Smooth muscle cell (in vitro differentiated cells): Measurements from ENCODE around the gene AXIN2. TPM values are rescaled to one million over a fixed set of nuclear protein-coding genes. Genes with fewer than 3 reads are reported as not detected.

Experiments
- DNase-seq: peaks from one replicate; lab custom pipeline; 2025; ENCODE audit not compliant: unreplicated experiment; lab: John Stamatoyannopoulos, UW
- H2AFZ ChIP-seq: fragments of 200-600 bp; sonication (generic); 2 replicates; pipeline ENCODE4 v1.6.0; 2016; ENCODE audit warnings: antibody characterized with exemption, low read depth, mild to moderate bottlenecking
- H3F3A ChIP-seq: fragments of 200-600 bp; sonication (generic); 2 replicates; pipeline ENCODE4 v1.6.0; 2017; ENCODE audit warnings: antibody characterized with exemption, low read depth
- H3K27ac ChIP-seq: fragments of 200-600 bp; sonication (generic); 2 replicates; pipeline ENCODE4 v1.5.1; 2016; ENCODE audit warnings: low read depth, mild to moderate bottlenecking
- H3K27me3 ChIP-seq: fragments of 200-600 bp; sonication (generic); 2 replicates; pipeline ENCODE4 v1.6.1; 2016; ENCODE audit warnings: low read depth, mild to moderate bottlenecking
- H3K36me3 ChIP-seq: fragments of 200-600 bp; sonication (generic); 2 replicates; pipeline ENCODE4 v1.5.1; 2016; ENCODE audit warnings: low read depth
- H3K4me1 ChIP-seq: fragments of 200-600 bp; sonication (generic); 2 replicates; pipeline ENCODE4 v1.5.1; 2016; ENCODE audit warnings: low read depth
- H3K4me2 ChIP-seq: fragments of 200-600 bp; sonication (generic); 2 replicates; pipeline ENCODE4 v1.6.0; 2016; ENCODE audit warnings: mild to moderate bottlenecking
- H3K4me3 ChIP-seq: fragments of 200-600 bp; sonication (generic); 2 replicates; pipeline ENCODE4 v1.5.1; 2016; ENCODE audit warnings: mild to moderate bottlenecking
- H3K79me2 ChIP-seq: fragments of 200-600 bp; sonication (generic); 2 replicates; pipeline ENCODE4 v1.6.0; 2016; ENCODE audit warnings: low read depth, mild to moderate bottlenecking
- H3K9ac ChIP-seq: fragments of 200-600 bp; sonication (generic); 2 replicates; pipeline ENCODE4 v1.6.0; 2016; ENCODE audit warnings: low read depth
- H3K9me3 ChIP-seq: fragments of 200-600 bp; sonication (generic); replicated peaks from 2 replicates; pipeline ENCODE4 v1.5.1; 2016; ENCODE audit warnings: low read depth
- H4K20me1 ChIP-seq: fragments of 200-600 bp; sonication (generic); 2 replicates; pipeline ENCODE4 v1.6.0; 2016; ENCODE audit warnings: low read depth
- WGBS: methylation state at CpG from one replicate; pipeline ENCODE4 v1.1.7; 2016; ENCODE audit warnings: low lambda C conversion rate; 5-methylcytosine and 5-hydroxymethylcytosine counted together
- polyA plus RNA-seq: library from polyadenylated mRNA; unstranded; fragments of >200 nt; fragmentation: Nextera tagmentation; extraction: Ambion mirVana; gene quantifications from 2 replicates; pipeline ENCODE4 v1.2.1, GENCODE V29; 2016
- total RNA-seq: library from RNA; depleted of rRNA; stranded (reverse); fragments of >200 nt; gene quantifications from 2 replicates; pipeline ENCODE4 v1.2.3, GENCODE V29; 2014
- TF ChIP-seq, protein P1 (sequence below): fragments of 200-600 bp; sonication (generic); IDR thresholded peaks from 2 replicates; pipeline ENCODE4 v1.5.1; 2017; ENCODE audit warnings: borderline replicate concordance, mild to moderate bottlenecking, antibody characterized with exemption; ENCODE audit not compliant: insufficient read depth, poor library complexity, severe bottlenecking

The AXIN2 gene, protein sequence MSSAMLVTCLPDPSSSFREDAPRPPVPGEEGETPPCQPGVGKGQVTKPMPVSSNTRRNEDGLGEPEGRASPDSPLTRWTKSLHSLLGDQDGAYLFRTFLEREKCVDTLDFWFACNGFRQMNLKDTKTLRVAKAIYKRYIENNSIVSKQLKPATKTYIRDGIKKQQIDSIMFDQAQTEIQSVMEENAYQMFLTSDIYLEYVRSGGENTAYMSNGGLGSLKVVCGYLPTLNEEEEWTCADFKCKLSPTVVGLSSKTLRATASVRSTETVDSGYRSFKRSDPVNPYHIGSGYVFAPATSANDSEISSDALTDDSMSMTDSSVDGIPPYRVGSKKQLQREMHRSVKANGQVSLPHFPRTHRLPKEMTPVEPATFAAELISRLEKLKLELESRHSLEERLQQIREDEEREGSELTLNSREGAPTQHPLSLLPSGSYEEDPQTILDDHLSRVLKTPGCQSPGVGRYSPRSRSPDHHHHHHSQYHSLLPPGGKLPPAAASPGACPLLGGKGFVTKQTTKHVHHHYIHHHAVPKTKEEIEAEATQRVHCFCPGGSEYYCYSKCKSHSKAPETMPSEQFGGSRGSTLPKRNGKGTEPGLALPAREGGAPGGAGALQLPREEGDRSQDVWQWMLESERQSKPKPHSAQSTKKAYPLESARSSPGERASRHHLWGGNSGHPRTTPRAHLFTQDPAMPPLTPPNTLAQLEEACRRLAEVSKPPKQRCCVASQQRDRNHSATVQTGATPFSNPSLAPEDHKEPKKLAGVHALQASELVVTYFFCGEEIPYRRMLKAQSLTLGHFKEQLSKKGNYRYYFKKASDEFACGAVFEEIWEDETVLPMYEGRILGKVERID
- total RNA-seq (14.2 and 20.1 TPM in 2 replicates), polyA plus RNA-seq (13.8 and 14.5 TPM in 2 replicates)

DNA sequence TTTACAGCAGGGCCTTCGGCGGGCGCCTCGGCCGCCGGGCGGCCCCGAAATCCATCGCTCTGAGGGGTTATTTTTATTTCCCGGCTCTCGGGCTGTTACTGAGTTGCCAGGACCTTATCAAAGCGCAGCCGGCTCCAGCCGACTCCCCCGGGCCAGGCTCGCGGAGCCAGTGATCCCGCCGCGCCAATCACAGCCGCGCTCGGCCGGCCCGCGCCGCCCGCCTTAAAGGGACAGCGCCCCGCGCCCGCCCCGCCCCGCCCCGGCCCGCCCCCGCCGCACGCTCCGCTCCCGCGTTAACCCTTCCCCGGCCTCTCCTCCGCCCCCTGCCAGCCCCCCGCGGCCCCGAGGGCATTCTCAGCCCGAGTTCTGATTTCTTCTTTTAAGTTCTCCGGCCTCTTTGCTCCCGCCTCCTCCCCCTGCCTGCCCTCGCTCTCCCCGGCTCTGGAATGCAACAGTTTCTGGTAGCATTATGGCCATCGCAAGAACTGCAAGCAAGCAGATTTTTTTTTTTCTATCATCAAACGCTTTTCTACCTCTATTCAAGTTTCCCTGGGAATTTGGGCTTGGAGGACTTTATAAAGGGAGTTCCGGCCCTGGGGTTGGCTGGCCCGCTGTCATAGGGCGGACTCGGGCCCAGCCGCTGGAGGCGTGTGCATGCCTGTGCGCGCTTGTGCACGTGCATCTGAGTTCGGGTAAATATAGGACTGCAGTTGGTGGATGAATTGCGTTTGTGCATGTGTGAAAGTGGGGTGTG is at the start of gene AXIN2:
AXIN2 (minus strand) TSS at position 197 of the 754 bp plus-strand sequence. CDS start 3,028 bp downstream, outside the sequence.
- Histone ChIP-seq H3F3A (peaks cover 7% of the 10 kb centered on the region), H3K36me3 (no peaks in the 10 kb centered on the region), H3K4me1 (peaks cover 26% of the 10 kb centered on the region), H3K27ac (peak within 1 kb of the TSS; percentile 96), H3K4me2 (peak within 1 kb of the TSS; percentile 85), H3K27me3 (no peaks in the 10 kb centered on the region), H3K79me2 (peaks cover 27% of the 10 kb centered on the region), H4K20me1 (no peaks in the 10 kb centered on the region), H3K9me3 (no peaks in the 10 kb centered on the region), H3K4me3 (peak within 1 kb of the TSS; percentile 95), H3K9ac (peak within 1 kb of the TSS; percentile 94), H2AFZ (peak within 1 kb of the TSS; percentile 84)
- peak; percentile 58 for DNase-seq
- TF ChIP-seq, protein P1, sequence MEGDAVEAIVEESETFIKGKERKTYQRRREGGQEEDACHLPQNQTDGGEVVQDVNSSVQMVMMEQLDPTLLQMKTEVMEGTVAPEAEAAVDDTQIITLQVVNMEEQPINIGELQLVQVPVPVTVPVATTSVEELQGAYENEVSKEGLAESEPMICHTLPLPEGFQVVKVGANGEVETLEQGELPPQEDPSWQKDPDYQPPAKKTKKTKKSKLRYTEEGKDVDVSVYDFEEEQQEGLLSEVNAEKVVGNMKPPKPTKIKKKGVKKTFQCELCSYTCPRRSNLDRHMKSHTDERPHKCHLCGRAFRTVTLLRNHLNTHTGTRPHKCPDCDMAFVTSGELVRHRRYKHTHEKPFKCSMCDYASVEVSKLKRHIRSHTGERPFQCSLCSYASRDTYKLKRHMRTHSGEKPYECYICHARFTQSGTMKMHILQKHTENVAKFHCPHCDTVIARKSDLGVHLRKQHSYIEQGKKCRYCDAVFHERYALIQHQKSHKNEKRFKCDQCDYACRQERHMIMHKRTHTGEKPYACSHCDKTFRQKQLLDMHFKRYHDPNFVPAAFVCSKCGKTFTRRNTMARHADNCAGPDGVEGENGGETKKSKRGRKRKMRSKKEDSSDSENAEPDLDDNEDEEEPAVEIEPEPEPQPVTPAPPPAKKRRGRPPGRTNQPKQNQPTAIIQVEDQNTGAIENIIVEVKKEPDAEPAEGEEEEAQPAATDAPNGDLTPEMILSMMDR: no peak
- WGBS: 2% methylated on average over 29 of the region's 65 CpGs

DNA sequence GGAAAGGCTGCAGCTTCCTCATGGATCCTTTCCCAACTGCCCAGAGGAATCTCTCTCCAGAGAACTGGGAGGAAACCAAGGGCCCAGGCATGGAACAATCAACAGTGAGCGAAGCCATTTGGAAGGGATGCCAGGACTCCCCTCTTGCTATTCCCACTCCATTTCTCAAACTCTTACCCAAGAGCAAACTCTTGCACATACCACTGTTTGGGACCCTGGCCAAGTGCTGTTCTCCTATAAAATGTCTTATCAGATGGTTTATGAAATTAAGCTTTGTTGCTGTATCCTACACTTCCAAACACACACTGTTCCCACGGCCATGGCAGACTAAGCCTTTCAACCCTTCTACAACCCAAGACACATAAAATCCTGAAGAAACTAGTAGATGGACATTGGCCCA is 48.3 kb upstream of the AXIN2 start:
- 69% methylated on average over 2 of the region's 2 CpGs for WGBS
- no peaks in the 10 kb centered on the region for H3F3A ChIP-seq
- no peaks in the 10 kb centered on the region for H4K20me1 ChIP-seq
- no peaks in the 10 kb centered on the region for H3K27me3 ChIP-seq
- no peak overlapping the region for H2AFZ ChIP-seq
- H3K36me3 ChIP-seq: no peaks in the 10 kb centered on the region
- no peak overlapping the region for H3K4me3 ChIP-seq
- H3K27ac ChIP-seq: no peak overlapping the region
- no peak overlapping the region for H3K4me2 ChIP-seq
- H3K9ac ChIP-seq: no peak overlapping the region
- TF ChIP-seq, protein P1: no peak
- no peaks in the 10 kb centered on the region for H3K9me3 ChIP-seq
- no peak for DNase-seq
- no peaks in the 10 kb centered on the region for H3K4me1 ChIP-seq
- H3K79me2 ChIP-seq: no peaks in the 10 kb centered on the region

GRCh38 chr17:65609286-65609685 is 47.8 kb upstream of the AXIN2 start:
- Histone ChIP-seq H3K4me2 (no peak overlapping the region), H3K36me3 (no peaks in the 10 kb centered on the region), H3K9ac (no peak overlapping the region), H3K79me2 (no peaks in the 10 kb centered on the region), H3K27ac (no peak overlapping the region), H3K4me1 (no peaks in the 10 kb centered on the region), H3K9me3 (no peaks in the 10 kb centered on the region), H2AFZ (no peak overlapping the region), H3K27me3 (no peaks in the 10 kb centered on the region), H3F3A (no peaks in the 10 kb centered on the region), H4K20me1 (no peaks in the 10 kb centered on the region), H3K4me3 (no peak overlapping the region)
- DNase-seq: no peak
- TF ChIP-seq, protein P1: no peak
- WGBS: 79% methylated on average over 2 of the region's 2 CpGs
